Fibroblast of lung (primary cell): Measurements from ENCODE around the gene MYL10. TPM values are rescaled to one million over a fixed set of nuclear protein-coding genes. Genes with fewer than 3 reads are reported as not detected.

Experiments
- DNase-seq, 2 donors: peaks; one replicate each; pipeline versions ENCODE4 v3.0.0 to v3.0.0-alpha.2; 2010; ENCODE audit warnings: low read depth in 2 of 2
- H2AFZ ChIP-seq: 2 replicates; pipeline ENCODE4 v1.5.1; 2012; ENCODE audit warnings: low read length, control low read depth, inconsistent platforms
- H3K27ac ChIP-seq: 2 replicates; pipeline ENCODE4 v1.5.1; 2011; ENCODE audit warnings: low read length, control low read depth; ENCODE audit not compliant: insufficient read depth
- H3K27me3 ChIP-seq: 2 replicates; pipeline ENCODE4 v1.5.1; 2011; ENCODE audit warnings: mild to moderate bottlenecking, low read length; ENCODE audit not compliant: control insufficient read depth, insufficient read depth
- H3K36me3 ChIP-seq: 2 replicates; pipeline ENCODE4 v1.5.1; 2011; ENCODE audit warnings: low read length; ENCODE audit not compliant: control insufficient read depth, insufficient read depth
- H3K4me1 ChIP-seq: 2 replicates; pipeline ENCODE4 v1.5.1; 2011; ENCODE audit warnings: low read length; ENCODE audit not compliant: control insufficient read depth, insufficient read depth; ENCODE audit errors: extremely low read depth
- H3K4me2 ChIP-seq: 2 replicates; pipeline ENCODE4 v1.5.1; 2011; ENCODE audit warnings: low read length, control low read depth; ENCODE audit not compliant: insufficient read depth; ENCODE audit errors: extremely low read depth
- H3K4me3 ChIP-seq, 4 experiments: fragments of 200-600 bp in 1 of 4; sonication (generic) in 1 of 4; replicated peaks in 1 of 4; 2 replicates each; pipeline ENCODE4 v1.5.1; 2011 to 2016; ENCODE audit warnings: low read length in 4 of 4, low read depth in 3 of 4, mild to moderate bottlenecking in 3 of 4, control low read depth in 2 of 4, inconsistent platforms in 1 of 4, mixed read lengths in 1 of 4; ENCODE audit not compliant: insufficient read depth in 1 of 4; ENCODE audit errors: control extremely low read depth in 1 of 4
- H3K79me2 ChIP-seq: 2 replicates; pipeline ENCODE4 v1.5.1; 2012; ENCODE audit warnings: mild to moderate bottlenecking, low read length, inconsistent platforms; ENCODE audit not compliant: control insufficient read depth, insufficient read depth
- H3K9ac ChIP-seq: 2 replicates; pipeline ENCODE4 v1.5.1; 2011; ENCODE audit warnings: mild to moderate bottlenecking, low read length, control low read depth; ENCODE audit not compliant: insufficient read depth
- H3K9me3 ChIP-seq: 2 replicates; pipeline ENCODE4 v1.5.1; 2012; ENCODE audit warnings: low read depth, low read length; ENCODE audit not compliant: control insufficient read depth, insufficient read depth
- H4K20me1 ChIP-seq: 2 replicates; pipeline ENCODE4 v1.5.1; 2011; ENCODE audit warnings: low read length; ENCODE audit not compliant: control insufficient read depth, insufficient read depth; ENCODE audit errors: extremely low read depth
- CTCF ChIP-seq, 2 donors: IDR thresholded peaks in 1 of 2; conservative IDR thresholded peaks in 1 of 2; 1 replicate in 1 of 2; 2 replicates in 1 of 2; pipeline ENCODE4 v1.5.1; 2011 to 2012; ENCODE audit warnings: low read length in 2 of 2, control low read depth in 1 of 2, inconsistent platforms in 1 of 2, low read depth in 1 of 2, mild to moderate bottlenecking in 1 of 2
- EZH2 ChIP-seq: IDR thresholded peaks from 2 replicates; pipeline ENCODE4 v1.5.1; 2012; ENCODE audit warnings: low read length, control low read depth, mild to moderate bottlenecking; ENCODE audit errors: missing control alignments
- polyA plus RNA-seq, 2 donors: library from polyadenylated mRNA; depleted of rRNA in 1 of 2; stranded (reverse) in 1 of 2; unstranded in 1 of 2; fragments of >200 nt; gene quantifications; 2 replicates each; pipeline ENCODE4 v1.2.1, GENCODE V29; 2011 to 2012; ENCODE audit warnings: missing spikeins in 1 of 2
- total RNA-seq: library from RNA; depleted of rRNA; stranded (reverse); fragments of >200 nt; gene quantifications from 2 replicates; pipeline ENCODE4 v1.2.1, GENCODE V29; 2014

Gene MYL10
- total and polyA plus RNA-seq, 2 donors (not counting 1 experiment from before 2014, with no cell fraction given), result not detected

DNA sequence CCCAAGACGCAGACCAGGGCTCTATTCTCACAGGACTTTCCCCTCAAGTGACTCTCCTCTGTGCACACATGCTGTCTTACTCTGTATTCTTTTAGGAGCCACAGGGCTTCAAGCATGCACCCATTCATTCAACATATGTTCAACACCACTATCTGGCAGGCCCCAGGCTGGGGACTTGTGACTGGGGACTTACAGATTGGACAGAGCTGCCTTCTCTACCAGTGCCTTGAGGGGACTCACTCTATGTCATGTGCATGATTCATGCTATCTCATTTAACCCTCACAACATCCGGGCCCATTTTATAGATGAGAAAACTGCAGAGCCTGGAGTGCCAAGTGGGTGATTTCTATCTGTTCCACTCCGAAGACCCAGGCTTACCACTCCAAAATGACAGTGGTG, 34.3 kb downstream of the MYL10 start:
- no peak for TF ChIP-seq CTCF (conservative IDR thresholded peaks at IDR 0.05 in 1 of 2, IDR thresholded peaks at IDR 0.05 in 1 of 2; ENCODE audit: low read depth in 1 of 2, low read length in 2 of 2)
- no peak for TF ChIP-seq EZH2
- H3K36me3 ChIP-seq, result no peaks in the 10 kb centered on the region
- no peak overlapping the region for H3K9ac ChIP-seq
- H3K27me3 ChIP-seq, result peaks cover 3% of the 10 kb centered on the region
- no peaks in the 10 kb centered on the region for H4K20me1 ChIP-seq
- no peak overlapping the region for H2AFZ ChIP-seq
- no peak for DNase-seq
- no peak overlapping the region for H3K4me2 ChIP-seq
- H3K9me3 ChIP-seq, result no peaks in the 10 kb centered on the region
- H3K4me1 ChIP-seq, result no peaks in the 10 kb centered on the region
- no peaks in the 10 kb centered on the region for H3K79me2 ChIP-seq
- no peak overlapping the region for H3K4me3 ChIP-seq
- no peak overlapping the region for H3K27ac ChIP-seq

- DNase-seq, result no peak
- peaks cover 3% of the 10 kb centered on the region for H3K27me3 ChIP-seq
- H3K4me1 ChIP-seq, result no peaks in the 10 kb centered on the region
- H4K20me1 ChIP-seq, result no peaks in the 10 kb centered on the region
- H3K79me2 ChIP-seq, result no peaks in the 10 kb centered on the region
- no peak overlapping the region for H3K9ac ChIP-seq
- H3K4me2 ChIP-seq, result no peak overlapping the region
- H3K4me3 ChIP-seq, result no peak overlapping the region
- H3K36me3 ChIP-seq, result no peaks in the 10 kb centered on the region
- no peak overlapping the region for H2AFZ ChIP-seq
- TF ChIP-seq EZH2 (no peak), CTCF (conservative IDR thresholded peaks at IDR 0.05 in 1 of 2, IDR thresholded peaks at IDR 0.05 in 1 of 2; ENCODE audit: low read depth in 1 of 2, low read length in 2 of 2) (no peak)
- H3K27ac ChIP-seq, result no peak overlapping the region
- no peaks in the 10 kb centered on the region for H3K9me3 ChIP-seq
These were observed 35.5 kb downstream of the MYL10 start for GRCh38 chr7:101593556-101593955.

GRCh38 chr7:101591504-101591903, 37.6 kb downstream of the MYL10 start:
- Histone ChIP-seq H3K9ac (no peak overlapping the region), H3K4me3 (no peak overlapping the region), H4K20me1 (no peaks in the 10 kb centered on the region), H2AFZ (no peak overlapping the region), H3K4me1 (no peaks in the 10 kb centered on the region), H3K4me2 (no peak overlapping the region), H3K27ac (no peak overlapping the region), H3K27me3 (peaks cover 3% of the 10 kb centered on the region), H3K9me3 (no peaks in the 10 kb centered on the region), H3K79me2 (no peaks in the 10 kb centered on the region), H3K36me3 (no peaks in the 10 kb centered on the region)
- no peak for DNase-seq
- no peak for TF ChIP-seq CTCF (conservative IDR thresholded peaks at IDR 0.05 in 1 of 2, IDR thresholded peaks at IDR 0.05 in 1 of 2; ENCODE audit: low read depth in 1 of 2, low read length in 2 of 2)
- no peak for TF ChIP-seq EZH2
